AG04449 (cell line): ENCODE results near the gene GALNT2.

Experiments
- CTCF ChIA-PET: fragments of 350-600 bp; formaldehyde crosslinking; extraction: SDS; loops from one replicate; lab custom pipeline; 2021; ENCODE audit warnings: antibody characterized with exemption; lab: Yijun Ruan, JAX
- POLR2A ChIA-PET: fragments of 400-600, 350-600 bp; formaldehyde crosslinking; extraction: SDS; loops from one replicate; lab custom pipeline; 2020; ENCODE audit warnings: antibody characterized with exemption, inconsistent platforms; lab: Yijun Ruan, JAX
- DNase-seq: peaks from one replicate; pipeline ENCODE4 v3.0.0-alpha.2; 2010; ENCODE audit warnings: low read depth, low spot score
- H3K4me3 ChIP-seq: 2 replicates; pipeline ENCODE4 v1.5.1; 2011; ENCODE audit warnings: low read depth, mild to moderate bottlenecking, control low read depth, low read length
- CTCF ChIP-seq: IDR thresholded peaks from one replicate; pipeline ENCODE4 v1.5.1; 2011; ENCODE audit warnings: mild to moderate bottlenecking, moderate library complexity, low read length, control low read depth, inconsistent platforms; ENCODE audit not compliant: insufficient read depth; ENCODE audit errors: missing control alignments

The GALNT2 gene

DNA sequence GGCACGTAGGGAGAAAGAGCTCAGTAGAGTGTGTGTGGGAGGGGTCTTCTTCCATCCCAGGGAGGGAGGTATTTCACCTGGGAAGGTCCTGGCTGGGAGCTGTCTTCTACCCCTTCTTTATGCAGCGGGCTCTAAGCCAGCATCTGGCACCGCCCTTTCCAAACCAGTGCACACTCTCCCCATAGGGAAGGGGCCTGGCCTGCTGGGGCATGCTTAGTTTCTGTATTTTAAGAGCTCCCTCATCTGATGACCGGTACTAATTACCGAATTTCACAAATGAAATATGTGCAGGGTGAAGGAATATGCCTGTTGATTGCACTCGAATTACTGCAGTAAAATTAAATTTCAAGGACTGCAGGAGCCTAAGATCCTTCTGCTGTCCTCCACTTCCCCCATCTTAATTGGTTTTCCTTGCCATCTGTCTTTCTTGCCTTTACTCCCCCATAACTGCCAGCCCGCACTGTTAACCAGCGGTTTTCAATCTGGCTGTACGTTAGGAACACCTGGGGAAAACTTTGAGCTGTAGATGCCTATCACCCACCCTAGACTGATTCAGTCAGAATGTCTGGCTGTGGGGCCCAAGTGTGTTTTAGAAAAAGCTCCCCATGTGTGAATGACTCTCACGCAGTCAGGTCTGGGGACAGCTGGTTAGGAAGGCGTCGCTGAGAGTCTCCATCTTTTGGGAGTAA, 20.1 kb downstream of the GALNT2 start:
- no peak overlapping the region for H3K4me3 ChIP-seq
- ChIA-PET POLR2A (interaction anchor here (0.8 kb wide), 1 partner anchor 17 kb away, joined by 3 read pairs; no protein-coding TSS in a partner anchor), CTCF (interaction anchor here (1.0 to 4.9 kb wide), 5 partner anchors 9 to 25 kb away, joined by 3 to 21 read pairs (median 3); no protein-coding TSS in a partner anchor)
- no peak for DNase-seq
- TF ChIP-seq CTCF, result no peak

DNA sequence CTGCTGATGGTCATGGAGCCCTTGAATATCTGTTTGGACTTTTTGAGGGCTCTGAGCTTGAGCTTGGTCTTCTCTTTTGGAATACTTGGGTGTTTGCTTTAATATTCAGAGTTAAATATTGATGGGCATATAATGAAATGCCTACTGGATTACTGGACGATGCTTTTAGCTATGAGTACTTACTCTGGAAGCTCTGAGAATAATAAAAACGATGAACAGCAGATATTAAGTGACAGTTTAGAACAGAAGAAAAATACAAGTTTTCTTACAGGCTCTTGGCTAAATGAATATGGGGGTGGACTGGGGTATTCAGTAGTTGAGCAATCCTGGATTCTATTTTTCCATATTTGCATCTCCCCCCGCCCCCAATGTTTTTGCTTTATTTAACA, 20.7 kb downstream of the GALNT2 start:
- TF ChIP-seq CTCF, result no peak
- ChIA-PET CTCF (interaction anchor here (1.2 to 4.9 kb wide), 4 partner anchors 9 to 25 kb away, joined by 3 to 21 read pairs (median 3); no protein-coding TSS in a partner anchor), POLR2A (no interaction called here)
- no peak for DNase-seq
- H3K4me3 ChIP-seq, result no peak overlapping the region

GRCh38 chr1:230090194-230090711, 23.2 kb downstream of the GALNT2 start:
- H3K4me3 ChIP-seq, result peak overlapping the region; percentile 18
- POLR2A ChIA-PET, result no interaction called here
- CTCF ChIA-PET, result interaction anchor here (1.5 kb wide), 1 partner anchor 14 kb away, joined by 4 read pairs; no protein-coding TSS in a partner anchor
- no peak for TF ChIP-seq CTCF
- peak; percentile 54 for DNase-seq

DNA sequence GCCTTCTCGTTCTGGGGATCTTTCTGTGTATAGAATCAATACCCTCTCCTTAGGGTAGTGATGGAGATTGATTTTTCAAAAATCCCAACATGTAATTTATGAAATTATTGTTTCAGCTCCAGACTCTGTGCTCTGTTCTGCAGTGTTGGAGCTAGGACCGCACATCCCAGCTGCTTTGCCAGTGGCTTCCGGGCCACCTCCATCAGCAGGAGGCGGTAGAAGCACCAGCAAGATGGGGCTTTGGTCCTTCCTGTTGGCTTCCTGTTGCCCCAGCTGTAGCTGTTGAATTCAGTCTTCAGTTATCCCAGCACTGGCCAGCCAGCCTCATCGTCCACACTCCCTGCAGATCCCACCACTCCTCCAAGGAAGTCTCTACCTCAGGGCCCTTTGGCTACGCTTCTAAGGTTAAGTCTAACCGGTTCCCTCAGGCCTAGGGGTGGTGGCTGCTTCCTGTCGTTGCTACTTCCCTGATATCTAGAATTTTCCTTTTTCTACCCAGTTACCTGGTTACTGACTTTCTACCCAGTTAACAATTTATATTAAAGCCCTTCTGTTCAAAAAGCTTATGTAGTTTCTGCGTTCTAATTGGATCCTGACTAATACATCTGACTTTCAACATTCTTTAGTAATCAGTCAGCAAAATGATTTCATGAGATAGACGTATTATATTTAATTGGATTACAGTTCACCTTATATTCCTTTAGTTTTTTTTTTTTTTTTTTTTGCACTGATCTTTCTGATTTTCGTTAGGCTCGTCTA, 24.6 kb downstream of the GALNT2 start:
- ChIA-PET CTCF (interaction anchor here (1.2 to 1.5 kb wide), 2 partner anchors 10 to 13 kb away, joined by 4 to 5 read pairs; no protein-coding TSS in a partner anchor), POLR2A (interaction anchor here (1.0 kb wide), 2 partner anchors 13 to 14 kb away, joined by 3 to 4 read pairs; no protein-coding TSS in a partner anchor)
- DNase-seq, result no peak
- no peak for TF ChIP-seq CTCF
- H3K4me3 ChIP-seq, result no peak overlapping the region

- no peak for TF ChIP-seq CTCF
- CTCF ChIA-PET, result no interaction called here
- DNase-seq, result no peak
- H3K4me3 ChIP-seq, result no peak overlapping the region
- POLR2A ChIA-PET, result no interaction called here
Observed at GRCh38 chr1:230094746-230095145, 27.7 kb downstream of the GALNT2 start.

DNA sequence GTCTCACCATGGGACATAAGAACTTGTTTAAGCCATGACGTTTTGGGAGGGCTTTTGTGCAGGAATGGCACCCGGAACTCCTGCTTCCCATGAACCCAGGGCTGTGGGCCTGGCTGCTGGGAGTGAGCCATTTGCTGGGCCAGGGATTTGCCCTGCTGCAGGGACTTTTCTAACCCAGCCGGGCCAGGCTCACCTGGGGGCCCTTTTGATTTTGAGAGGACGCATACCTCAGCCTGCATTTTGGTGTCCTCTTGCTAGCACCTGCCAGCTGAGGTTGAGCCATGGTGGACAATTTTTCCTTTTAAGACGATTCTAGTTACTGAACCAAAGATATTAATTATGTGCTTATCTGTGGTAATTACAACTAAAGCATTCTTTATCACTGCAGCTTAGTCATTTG, 28.9 kb downstream of the GALNT2 start:
- TF ChIP-seq CTCF, result no peak

More for the DNA sequence above, 28.9 kb downstream of the GALNT2 start:
- ChIA-PET POLR2A (no interaction called here), CTCF (no interaction called here)
- DNase-seq, result no peak
- no peak overlapping the region for H3K4me3 ChIP-seq
